ENCODE measurements around the gene MS4A8.

- no peak for TF ChIP-seq CTCF (IDR thresholded peaks at IDR 0.05)
- TF ChIP-seq EZH2 (IDR thresholded peaks at IDR 0.05; ENCODE audit: borderline replicate concordance, insufficient read depth, low read depth, low read length, poor library complexity, severe bottlenecking): no peak
These were observed 7.5 kb downstream of the MS4A8 start for GRCh38 chr11:60706931-60707330.

All from B cell (primary cell).